Spleen (tissue), 11 donors: Measurements from ENCODE around the gene CST11. TPM values are rescaled to one million over a fixed set of nuclear protein-coding genes. Genes with fewer than 3 reads are reported as not detected.

ENCODE experiments used
- DNase-seq: peaks from one replicate; pipeline ENCODE4 v3.0.0-alpha.2; 2020
- H3K27ac ChIP-seq, 8 donors: fragments of 200-600 bp; sonication (generic) in 7 of 8; 1 replicate in 4 of 8; 2 replicates in 4 of 8; pipeline versions ENCODE4 v1.5.0 to v1.8.0; 2016 to 2021; ENCODE audit warnings: inconsistent platforms in 4 of 8, mild to moderate bottlenecking in 4 of 8, moderate library complexity in 1 of 8
- H3K27me3 ChIP-seq, 7 donors: fragments of 200-600 bp; sonication (generic) in 6 of 7; replicated peaks in 1 of 7; 1 replicate in 4 of 7; 2 replicates in 3 of 7; pipeline versions ENCODE4 v1.5.0 to v1.8.0; 2016 to 2021; ENCODE audit warnings: inconsistent platforms in 3 of 7, mild to moderate bottlenecking in 1 of 7
- H3K36me3 ChIP-seq, 6 donors: fragments of 200-600 bp; sonication (generic) in 5 of 6; 1 replicate in 4 of 6; 2 replicates in 2 of 6; pipeline versions ENCODE4 v1.5.0 to v1.8.0; 2016 to 2021; ENCODE audit warnings: inconsistent platforms in 2 of 6
- H3K4me1 ChIP-seq, 6 donors: fragments of 200-600 bp; sonication (generic) in 5 of 6; 1 replicate in 3 of 6; 2 replicates in 3 of 6; pipeline versions ENCODE4 v1.5.0 to v1.8.0; 2016 to 2021; ENCODE audit warnings: inconsistent platforms in 3 of 6
- H3K4me3 ChIP-seq, 8 donors: fragments of 200-600 bp; sonication (generic) in 7 of 8; 1 replicate in 4 of 8; 2 replicates in 4 of 8; pipeline versions ENCODE4 v1.5.0 to v1.8.0; 2016 to 2021; ENCODE audit warnings: inconsistent platforms in 4 of 8, mild to moderate bottlenecking in 4 of 8, moderate library complexity in 2 of 8
- H3K9me3 ChIP-seq, 8 donors: fragments of 200-600 bp; sonication (generic) in 7 of 8; 1 replicate in 4 of 8; 2 replicates in 4 of 8; pipeline versions ENCODE4 v1.5.0 to v1.8.0; 2016 to 2021; ENCODE audit warnings: inconsistent platforms in 4 of 8
- POLR2A ChIP-seq, 3 donors: fragments of 450-650 bp; IDR thresholded peaks; one replicate each; pipeline ENCODE4 v1.5.1; 2017; ENCODE audit warnings: antibody characterized with exemption in 3 of 3, mild to moderate bottlenecking in 1 of 3
- POLR2AphosphoS5 ChIP-seq, 3 donors: sonication (generic); formaldehyde crosslinking; IDR thresholded peaks; one replicate each; pipeline ENCODE4 v1.5.1; 2017; ENCODE audit warnings: antibody characterized with exemption in 3 of 3
- WGBS, 5 donors: extraction: QIAGEN DNeasy Blood & Tissue Kit in 3 of 5; methylation state at CpG; one replicate each; pipeline versions ENCODE4 v1.1.5 to v1.1.7; 2013 to 2018; 5-methylcytosine and 5-hydroxymethylcytosine counted together
- intact Hi-C: fragments of 100-400 bp; cut with DNase I; formaldehyde crosslinking; loops from one replicate; pipeline ENCODE4 v1.15.0; 2023; ENCODE audit warnings: low total_unique reads
- polyA plus RNA-seq, 3 donors: library from polyadenylated mRNA; stranded (reverse); fragments of 200-250 nt; gene quantifications; one replicate each; pipeline ENCODE4 v1.2.1, GENCODE V29; 2013
- total RNA-seq, 7 donors: library from RNA; depleted of rRNA in 3 of 7; stranded (reverse); fragments of >200 nt in 3 of 7; fragmentation: NEBNext Ultra II Directional in 4 of 7; extraction: Animal tissue kit (Norgen Biotek cat#: 25700) in 4 of 7; gene quantifications; one replicate each; pipeline versions ENCODE4 v1.1.0 to v1.2.1, GENCODE V29; 2016 to 2021
- TF ChIP-seq, protein P1 (sequence below), 11 experiments: fragments of 200-600 bp in 7 of 11; fragments of 450-650 bp in 4 of 11; sonication (generic) in 4 of 11; IDR thresholded peaks in 8 of 11; conservative IDR thresholded peaks in 3 of 11; 1 replicate in 7 of 11; 2 replicates in 4 of 11; pipeline versions ENCODE4 v1.4.0 to v1.8.0; 2016 to 2021; ENCODE audit warnings: antibody characterized with exemption in 11 of 11, inconsistent platforms in 4 of 11, mild to moderate bottlenecking in 1 of 11
- donor health status: healthy with polysubstance abuse.
- donor health status: DM: no; HTN: no; CAD: no; lungs with moderate emphysema.
- donor health status: DM: no; HTN: no; CAD: no.
- donor health status: Bipolar disorder and iron deficiency.
- donor health status: healthy.
- donor health status: DM: no; HTN: no; CAD: no.
- donor health status: DM: yes; HTN: yes; CAD: no.

CST11 gene
- total and polyA plus RNA-seq, 10 donors: not detected

GRCh38 chr20:23420943-23421931 is 31.4 kb downstream of the CST11 start, which contains the start of gene NAPB:
Gene NAPB, minus strand, starts transcription at chr20:23421488. Its CDS starts 86 bp downstream, at chr20:23421402.
- peak within 1 kb of the TSS; percentile 69 to 93 (median 88) for H3K27ac ChIP-seq
- intact Hi-C loops: no loop called here
- peak within 1 kb of the TSS; percentile 67 to 96 (median 80) for H3K4me3 ChIP-seq
- no peaks in the 10 kb centered on the region for H3K9me3 ChIP-seq
- H3K27me3 ChIP-seq: peaks cover 0 to 8% (median 0%) of the 10 kb centered on the region in 7 donors
- WGBS, 5 donors: 0 to 1% (median 1%) methylated on average over 44 to 64 of the region's 64 CpGs
- DNase-seq: peak; percentile 100
- H3K36me3 ChIP-seq: no peaks in the 10 kb centered on the region
- peaks cover 3 to 51% (median 35%) of the 10 kb centered on the region in 6 donors for H3K4me1 ChIP-seq
- peak; percentile 21 to 76 (median 72) for TF ChIP-seq POLR2A (IDR thresholded peaks at IDR 0.05)
- TF ChIP-seq, protein P1, sequence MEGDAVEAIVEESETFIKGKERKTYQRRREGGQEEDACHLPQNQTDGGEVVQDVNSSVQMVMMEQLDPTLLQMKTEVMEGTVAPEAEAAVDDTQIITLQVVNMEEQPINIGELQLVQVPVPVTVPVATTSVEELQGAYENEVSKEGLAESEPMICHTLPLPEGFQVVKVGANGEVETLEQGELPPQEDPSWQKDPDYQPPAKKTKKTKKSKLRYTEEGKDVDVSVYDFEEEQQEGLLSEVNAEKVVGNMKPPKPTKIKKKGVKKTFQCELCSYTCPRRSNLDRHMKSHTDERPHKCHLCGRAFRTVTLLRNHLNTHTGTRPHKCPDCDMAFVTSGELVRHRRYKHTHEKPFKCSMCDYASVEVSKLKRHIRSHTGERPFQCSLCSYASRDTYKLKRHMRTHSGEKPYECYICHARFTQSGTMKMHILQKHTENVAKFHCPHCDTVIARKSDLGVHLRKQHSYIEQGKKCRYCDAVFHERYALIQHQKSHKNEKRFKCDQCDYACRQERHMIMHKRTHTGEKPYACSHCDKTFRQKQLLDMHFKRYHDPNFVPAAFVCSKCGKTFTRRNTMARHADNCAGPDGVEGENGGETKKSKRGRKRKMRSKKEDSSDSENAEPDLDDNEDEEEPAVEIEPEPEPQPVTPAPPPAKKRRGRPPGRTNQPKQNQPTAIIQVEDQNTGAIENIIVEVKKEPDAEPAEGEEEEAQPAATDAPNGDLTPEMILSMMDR (IDR thresholded peaks at IDR 0.05 in 8 of 11, conservative IDR thresholded peaks at IDR 0.05 in 3 of 11): peak; percentile 68 to 92 (median 84)
- TF ChIP-seq POLR2AphosphoS5 (IDR thresholded peaks at IDR 0.05): peak; percentile 97 to 98 (median 97)

GRCh38 chr20:23419995-23420901 is 32.4 kb downstream of the CST11 start:
- H3K27ac ChIP-seq: peak overlapping the region; percentile 69 to 93 (median 88)
- intact Hi-C loops: loop anchor here (5.0 kb wide), 1 partner anchor 53 kb away; no protein-coding TSS in a partner anchor

DNA sequence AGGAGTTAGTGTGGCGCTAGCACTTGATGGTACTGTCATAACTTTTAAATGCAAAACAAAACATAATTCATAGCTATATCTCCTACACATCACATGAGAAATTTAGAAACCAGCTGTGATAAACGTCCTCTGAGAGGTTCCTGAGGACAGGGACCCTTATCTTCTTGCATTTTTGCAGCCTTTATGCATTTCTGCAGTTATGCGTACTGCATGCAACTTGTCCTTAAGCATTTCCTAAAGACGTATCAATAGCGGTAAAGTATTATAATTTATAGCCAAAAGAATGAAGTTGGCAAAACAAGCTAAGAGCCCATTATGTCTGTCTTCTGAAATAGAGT is 33.0 kb downstream of the CST11 start:
- H3K4me3 ChIP-seq: peak overlapping the region; percentile 67 to 96 (median 80)
- H3K27ac ChIP-seq: peak overlapping the region; percentile 69 to 93 (median 88)
- TF ChIP-seq POLR2AphosphoS5 (IDR thresholded peaks at IDR 0.05) (no peak), POLR2A (IDR thresholded peaks at IDR 0.05) (no peak)
- TF ChIP-seq, protein P1 (IDR thresholded peaks at IDR 0.05 in 8 of 11, conservative IDR thresholded peaks at IDR 0.05 in 3 of 11): no peak
- 23 to 29% (median 25%) methylated on average over 5 of the region's 5 CpGs for WGBS, 5 donors
- DNase-seq: no peak
- H3K27me3 ChIP-seq: no peaks in the 10 kb centered on the region
- intact Hi-C loops: loop anchor here (5.0 kb wide), 1 partner anchor 52 kb away; no protein-coding TSS in a partner anchor
- H3K4me1 ChIP-seq: peaks cover 3 to 66% (median 44%) of the 10 kb centered on the region in 6 donors
- H3K9me3 ChIP-seq: no peaks in the 10 kb centered on the region
- no peaks in the 10 kb centered on the region for H3K36me3 ChIP-seq

More at GRCh38 chr20:23419995-23420901, 32.4 kb downstream of the CST11 start:
- Histone ChIP-seq H3K27me3 (peaks cover 0 to 6% (median 0%) of the 10 kb centered on the region in 7 donors), H3K36me3 (no peaks in the 10 kb centered on the region), H3K9me3 (no peaks in the 10 kb centered on the region), H3K4me3 (peak overlapping the region; percentile 67 to 96 (median 80)), H3K4me1 (peaks cover 3 to 61% (median 42%) of the 10 kb centered on the region in 6 donors)
- WGBS, 5 donors: 0 to 1% (median 1%) methylated on average over 19 to 58 of the region's 58 CpGs
- DNase-seq: peak; percentile 91
- TF ChIP-seq POLR2A (IDR thresholded peaks at IDR 0.05): no peak
- TF ChIP-seq POLR2AphosphoS5 (IDR thresholded peaks at IDR 0.05): peak in 1 of 3 donors; percentile 4
- TF ChIP-seq, protein P1 (IDR thresholded peaks at IDR 0.05 in 8 of 11, conservative IDR thresholded peaks at IDR 0.05 in 3 of 11): no peak
